HG02571 (cell line): ENCODE measurements around the gene PRXL2B.
"Not testable (repeated sequence)": the region's sequence is repeated elsewhere in the genome, so short reads cannot be mapped to it uniquely, and the experiment has no call there.

ENCODE experiments used
- ATAC-seq: cut with Tn5 transposase; IDR thresholded peaks from one replicate; pipeline ENCODE4 v1.9.1; 2021; ENCODE audit warnings: mild to moderate bottlenecking, moderate library complexity; ENCODE audit not compliant: unreplicated experiment

PRXL2B gene

GRCh38 chr1:2564006-2564814 lies 22.4 kb upstream of the PRXL2B start:
- ATAC-seq = no peak

- ATAC-seq = no peak
Measured at GRCh38 chr1:2564815-2565374, 21.7 kb upstream of the PRXL2B start.

DNA sequence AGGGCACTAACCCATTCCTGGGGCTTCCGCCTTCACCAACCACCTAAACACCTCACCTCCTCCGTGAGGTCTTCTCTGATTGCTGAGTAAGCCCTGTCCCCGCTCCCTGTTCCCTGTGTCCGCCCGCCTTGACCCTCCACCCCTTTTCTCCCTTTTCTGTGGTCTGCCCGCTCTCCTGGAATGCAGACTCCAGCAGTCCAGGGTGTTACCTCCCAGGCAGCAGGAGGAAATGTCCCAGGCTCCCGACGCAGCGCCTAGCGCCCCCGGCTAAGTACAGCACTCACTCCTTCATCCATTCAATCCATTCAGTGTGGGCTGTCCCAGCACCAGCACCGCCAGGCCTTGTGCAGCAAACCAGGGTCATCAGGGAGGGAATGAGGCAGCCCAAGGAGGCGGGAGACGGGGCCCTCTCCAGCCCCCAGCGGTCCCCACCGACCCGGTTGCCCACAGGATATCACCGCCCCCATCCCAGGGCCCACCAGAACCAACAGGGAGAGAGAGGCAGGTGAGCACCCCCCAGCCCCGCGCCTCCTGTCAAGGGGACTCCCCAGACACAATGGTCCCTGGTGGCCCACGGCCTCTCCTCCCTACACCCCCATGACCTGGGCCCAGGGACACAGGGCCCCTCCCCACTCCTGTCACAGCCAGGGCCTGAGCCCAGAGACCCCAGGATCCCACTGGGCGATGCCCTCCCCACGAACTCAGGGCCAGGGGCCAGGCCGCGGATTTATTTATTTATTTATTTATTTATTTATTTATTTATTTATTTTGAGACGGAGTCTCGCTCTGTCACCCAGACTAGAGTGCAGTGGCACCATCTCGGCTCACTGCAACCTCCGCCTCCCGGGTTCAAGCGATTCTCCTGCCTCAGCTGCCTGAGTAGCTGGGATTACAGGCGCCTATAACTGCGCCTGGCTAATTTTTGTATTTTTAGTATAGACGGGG lies 20.2 kb upstream of the PRXL2B start:
- no peak for ATAC-seq

- ATAC-seq = no peak
Measured at GRCh38 chr1:2567083-2567679, 19.4 kb upstream of the PRXL2B start.

DNA sequence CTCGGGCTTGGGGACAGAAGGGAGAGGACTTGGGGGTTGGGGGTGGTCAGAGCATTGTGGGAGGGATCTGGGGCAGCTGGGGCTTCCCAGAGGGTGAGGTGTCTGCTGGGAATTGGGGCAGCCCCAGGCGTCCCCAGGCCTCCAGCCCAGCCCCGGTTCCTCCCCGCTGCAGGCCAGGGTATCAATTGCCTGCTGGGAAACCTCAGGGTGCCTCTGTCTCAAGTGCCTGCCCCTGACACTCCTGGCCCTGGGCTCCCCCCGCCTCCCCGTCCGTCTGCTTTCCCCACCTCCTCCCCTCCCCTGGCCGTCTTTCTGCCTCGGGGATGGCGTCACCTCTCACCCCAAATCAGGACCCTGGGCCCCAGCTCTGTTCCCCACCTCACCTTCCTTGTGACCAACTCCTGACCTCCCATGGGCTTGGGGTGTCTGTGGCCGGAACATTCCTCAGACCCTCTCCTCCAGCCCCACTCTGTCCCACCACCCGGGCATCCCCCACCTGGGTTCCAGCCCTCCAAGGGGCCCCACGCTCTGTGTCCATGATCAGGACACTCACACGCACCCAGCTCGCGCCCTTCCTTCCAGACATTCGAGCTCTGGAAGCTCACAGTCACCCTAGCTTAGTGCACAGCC lies 18.3 kb upstream of the PRXL2B start:
- not testable (repeated sequence) for ATAC-seq

DNA sequence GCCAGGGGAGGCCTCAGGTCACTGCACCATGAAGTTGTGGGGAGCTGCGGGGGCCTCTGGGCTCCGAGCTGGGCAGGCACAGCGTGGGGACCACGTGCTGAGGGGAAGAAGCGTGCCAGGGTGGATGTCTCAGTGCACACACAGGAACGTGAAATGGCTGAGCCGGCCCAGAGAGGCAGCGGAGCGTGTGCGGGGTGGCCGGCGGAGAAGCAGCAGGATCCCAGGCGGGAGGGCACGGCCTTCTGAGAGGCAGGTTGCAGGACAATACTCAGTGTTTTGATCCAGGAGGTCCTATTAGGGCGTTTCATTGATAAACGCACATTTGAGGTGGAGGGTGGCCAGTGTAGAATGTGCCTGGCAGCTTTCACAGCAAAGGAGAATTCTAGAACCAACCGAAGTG lies 17.5 kb upstream of the PRXL2B start:
- ATAC-seq = no peak

DNA sequence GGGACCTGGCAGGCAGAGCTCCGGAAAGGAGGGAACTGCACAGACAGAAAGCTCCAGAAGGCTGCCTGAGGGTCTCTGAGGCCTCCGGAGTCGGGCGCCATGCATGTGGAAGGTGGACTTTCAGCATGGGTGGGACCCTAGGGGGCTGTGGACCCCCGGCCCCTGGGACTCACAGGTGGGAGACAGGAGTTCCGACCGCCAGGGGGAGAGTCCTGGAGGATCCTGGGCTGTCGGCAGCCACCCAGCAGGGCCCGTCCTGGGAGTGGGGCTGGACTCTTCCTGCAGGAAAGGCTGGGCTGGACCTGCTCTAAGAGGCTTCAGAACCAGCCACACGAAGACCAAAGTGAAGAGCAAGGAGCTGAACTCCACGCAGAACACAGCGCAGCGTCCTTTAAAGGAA lies 16.9 kb upstream of the PRXL2B start:
- not testable (repeated sequence) for ATAC-seq

- no peak for ATAC-seq
Measured at GRCh38 chr1:2570332-2570731, 16.2 kb upstream of the PRXL2B start.

GRCh38 chr1:2571348-2571747 lies 15.2 kb upstream of the PRXL2B start:
- ATAC-seq = no peak

DNA sequence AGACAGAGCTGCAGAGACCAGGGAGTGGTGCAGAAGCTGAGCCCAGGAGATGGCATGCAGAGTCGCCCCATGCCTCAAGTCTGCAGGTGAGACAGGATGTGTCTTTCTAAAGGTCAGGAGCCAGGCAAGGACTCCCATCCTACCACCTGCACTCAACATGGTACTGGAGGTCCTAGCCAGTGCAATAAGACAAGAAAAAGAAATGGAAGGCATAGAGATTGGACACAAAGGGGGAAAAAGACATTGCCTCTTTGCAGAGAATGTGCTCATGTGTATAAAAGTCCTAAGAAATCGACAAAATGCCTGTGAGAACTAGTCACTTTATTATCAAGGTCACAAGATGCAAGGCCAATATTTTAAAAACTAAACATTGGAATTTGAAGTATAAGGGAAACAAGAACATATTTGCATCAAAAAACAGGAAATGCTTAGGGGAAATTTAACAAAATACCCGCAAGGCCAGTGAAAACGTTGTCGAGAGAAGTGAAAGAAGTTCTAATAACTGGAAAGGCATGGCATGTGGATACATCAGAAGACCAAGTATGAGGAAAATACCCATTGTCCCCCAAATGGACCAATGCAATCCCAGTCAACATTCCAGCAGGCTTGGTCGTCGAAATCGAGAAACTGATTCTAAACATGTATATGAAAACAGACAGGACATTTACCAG lies 13.2 kb upstream of the PRXL2B start:
- ATAC-seq = no peak

DNA sequence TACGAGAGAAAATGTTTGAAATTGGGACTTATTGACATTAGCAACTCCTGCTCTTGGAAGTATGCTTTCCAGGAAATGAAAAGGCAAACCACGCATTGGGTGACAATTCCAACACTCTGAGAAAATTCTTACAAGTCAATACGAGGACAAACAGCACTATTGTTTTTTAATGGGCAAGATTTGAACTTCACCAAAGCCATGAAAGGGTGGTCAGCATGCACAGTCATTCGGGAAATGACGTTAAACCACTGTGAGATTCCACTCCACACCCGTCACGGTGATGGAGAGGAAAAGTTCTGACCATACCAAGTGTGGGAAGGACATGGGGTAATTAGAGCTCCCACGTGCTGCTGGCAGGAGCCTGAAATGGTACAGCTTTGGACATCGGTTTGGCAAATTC lies 12.2 kb upstream of the PRXL2B start:
- no peak for ATAC-seq

DNA sequence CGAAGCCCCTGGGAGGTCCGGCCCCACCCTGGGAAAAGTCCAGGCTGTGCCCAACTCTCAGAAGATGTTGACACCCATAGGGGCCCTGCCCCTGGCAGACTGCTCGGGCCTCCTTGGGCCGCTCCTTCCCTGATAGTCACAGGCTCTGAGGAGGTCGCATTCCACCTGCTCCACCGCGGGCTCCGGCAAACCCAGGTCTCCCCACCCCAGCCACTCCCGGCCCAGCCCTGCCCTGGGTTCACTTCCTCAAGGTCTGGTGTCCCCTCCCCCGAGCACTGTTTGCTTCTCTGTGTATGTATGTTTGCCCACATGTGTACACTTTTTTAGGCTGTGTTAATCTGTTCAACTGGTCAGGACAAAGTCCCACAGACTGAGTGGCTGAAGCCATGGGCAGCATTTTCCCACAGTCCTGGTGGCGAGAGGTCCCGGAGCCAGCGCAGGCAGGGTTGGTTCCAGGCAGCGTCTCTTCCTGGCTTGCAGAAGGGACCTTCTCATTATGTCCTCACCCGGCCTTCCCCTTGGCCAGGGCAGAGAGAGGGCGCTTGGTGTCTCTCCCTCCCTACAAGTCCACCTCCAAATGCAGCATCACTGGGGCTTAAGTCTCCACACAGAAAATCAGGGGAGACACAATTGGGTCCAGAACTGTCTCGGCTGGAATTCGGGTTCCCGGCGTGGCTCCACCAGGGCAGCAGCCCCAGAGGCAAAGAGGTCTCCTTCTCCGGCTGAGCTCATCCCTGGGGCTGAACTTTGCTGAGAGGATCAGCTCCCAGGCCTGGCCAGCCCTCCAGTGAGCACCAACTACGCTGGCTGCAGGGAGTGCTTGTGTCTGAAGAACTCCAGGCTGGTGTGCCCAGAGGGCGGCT lies 10.5 kb upstream of the PRXL2B start:
- ATAC-seq = no peak

GRCh38 chr1:2577565-2578075 lies 9.0 kb upstream of the PRXL2B start:
- ATAC-seq = peak; percentile 34

DNA sequence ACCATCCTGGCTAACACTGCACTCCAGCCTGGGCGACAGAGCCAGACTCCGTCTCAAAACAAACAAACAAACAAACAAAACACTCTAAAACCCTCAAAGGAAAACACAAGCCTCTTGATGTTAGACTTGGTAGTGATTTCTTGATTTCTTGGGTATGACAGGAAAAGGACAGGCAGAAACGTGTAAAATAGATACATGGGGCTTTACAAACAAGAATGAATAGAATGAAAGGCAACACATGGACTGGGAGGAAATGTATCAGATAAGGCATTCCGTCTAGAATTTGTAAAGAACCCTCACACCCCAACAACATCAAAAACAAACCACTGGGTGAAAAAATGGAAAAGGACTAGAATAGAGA lies 7.8 kb upstream of the PRXL2B start:
- no peak for ATAC-seq

GRCh38 chr1:2580691-2581090 lies 5.9 kb upstream of the PRXL2B start:
- ATAC-seq = no peak

- no peak for ATAC-seq
Measured at GRCh38 chr1:2582391-2582790, 4.2 kb upstream of the PRXL2B start.

DNA sequence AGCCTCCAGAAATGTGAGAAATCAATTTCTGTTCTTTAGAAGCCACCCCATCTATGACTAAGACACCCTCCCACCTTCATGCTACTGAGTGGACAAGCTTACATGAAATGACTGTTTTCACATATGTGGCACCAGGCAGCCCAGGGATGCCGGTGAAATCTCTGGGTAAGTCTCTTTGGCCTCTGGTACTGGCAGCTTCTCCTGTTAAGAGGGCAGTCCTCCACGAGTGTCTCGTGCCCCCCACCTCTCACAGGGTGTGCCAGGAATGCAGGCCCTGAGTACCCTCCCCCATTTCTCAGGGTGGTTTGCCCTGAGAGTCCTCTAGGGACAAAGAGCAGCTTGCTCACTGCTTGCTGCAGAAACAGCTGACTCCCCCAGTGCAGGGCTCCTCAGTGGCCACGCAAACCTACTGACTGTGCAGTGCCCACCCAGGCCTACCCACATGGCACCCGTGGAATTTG lies 3.2 kb upstream of the PRXL2B start:
- ATAC-seq = no peak

DNA sequence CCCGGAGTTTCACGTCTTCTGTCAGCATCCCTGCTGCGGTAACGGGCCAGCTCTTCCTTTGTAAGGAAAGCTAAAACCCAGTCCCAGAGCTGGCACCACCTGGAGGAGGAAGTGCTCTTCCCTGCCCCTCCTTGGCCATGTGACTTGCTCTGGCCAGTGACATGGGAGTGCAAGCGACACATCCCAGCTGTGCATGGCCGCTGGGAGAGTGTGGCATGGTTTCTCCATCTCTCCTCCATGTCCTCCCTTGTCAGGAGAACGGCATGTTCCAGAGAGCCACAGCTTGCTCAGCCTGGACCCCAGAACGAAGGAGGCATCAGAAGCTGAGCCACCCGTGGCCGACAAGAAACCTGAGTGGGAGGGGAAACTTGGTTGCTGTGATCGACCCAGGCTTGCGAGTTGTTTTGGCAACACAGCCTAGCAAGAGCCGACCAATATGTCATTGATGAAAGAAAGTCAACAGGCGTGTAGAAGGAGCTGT lies 2.7 kb upstream of the PRXL2B start:
- no peak for ATAC-seq
